Upper lobe of right lung (tissue), 1 donor: ENCODE data around the gene GOLGA6L1. TPM values are rescaled to one million over a fixed set of nuclear protein-coding genes. Genes with fewer than 3 reads are reported as not detected.
A peak's percentile ranks its signal among the peaks of the same experiment; 100 is the strongest.
"Not testable (repeated sequence)": the region's sequence is repeated elsewhere in the genome, so short reads cannot be mapped to it uniquely, and the experiment has no call there.

Source experiments
- ATAC-seq: fragments of 200-7000 bp; cut with Tn5 transposase; one replicate; pipeline ENCODE4 v1.9.1; 2020; ENCODE audit warnings: mild to moderate bottlenecking, moderate library complexity
- DNase-seq: peaks from one replicate; pipeline ENCODE4 v3.0.0-alpha.2; 2020
- H3K27ac ChIP-seq: fragments of 200-600 bp; one replicate; pipeline ENCODE4 v1.8.0; 2022
- H3K27me3 ChIP-seq: fragments of 200-600 bp; one replicate; pipeline ENCODE4 v1.8.0; 2022; ENCODE audit warnings: mild to moderate bottlenecking
- H3K36me3 ChIP-seq: fragments of 200-600 bp; one replicate; pipeline ENCODE4 v1.8.0; 2022
- H3K4me1 ChIP-seq: fragments of 200-600 bp; one replicate; pipeline ENCODE4 v1.8.0; 2022
- H3K4me3 ChIP-seq: fragments of 200-600 bp; one replicate; pipeline ENCODE4 v1.8.0; 2022; ENCODE audit warnings: mild to moderate bottlenecking
- H3K9me3 ChIP-seq: fragments of 200-600 bp; one replicate; pipeline ENCODE4 v1.8.0; 2022
- intact Hi-C: fragments of 100-400 bp; cut with DNase I; formaldehyde crosslinking; loops from one replicate; pipeline ENCODE4 v1.11.0; 2022
- total RNA-seq: library from RNA; stranded (reverse); fragmentation: NEBNext Ultra II Directional; extraction: Animal tissue kit (Norgen Biotek cat#: 25700); gene quantifications from one replicate; pipeline ENCODE4 v1.2.1, GENCODE V29; 2021
- TF ChIP-seq, protein P1 (sequence below): fragments of 200-600 bp; IDR thresholded peaks from one replicate; pipeline ENCODE4 v1.8.0; 2022; ENCODE audit warnings: antibody characterized with exemption
- donor health status: DM: no; HTN: yes; CAD: no; lungs with severe emphysema.

GOLGA6L1 gene
- total RNA-seq, 1 donor from 2014 or later, result not detected

DNA sequence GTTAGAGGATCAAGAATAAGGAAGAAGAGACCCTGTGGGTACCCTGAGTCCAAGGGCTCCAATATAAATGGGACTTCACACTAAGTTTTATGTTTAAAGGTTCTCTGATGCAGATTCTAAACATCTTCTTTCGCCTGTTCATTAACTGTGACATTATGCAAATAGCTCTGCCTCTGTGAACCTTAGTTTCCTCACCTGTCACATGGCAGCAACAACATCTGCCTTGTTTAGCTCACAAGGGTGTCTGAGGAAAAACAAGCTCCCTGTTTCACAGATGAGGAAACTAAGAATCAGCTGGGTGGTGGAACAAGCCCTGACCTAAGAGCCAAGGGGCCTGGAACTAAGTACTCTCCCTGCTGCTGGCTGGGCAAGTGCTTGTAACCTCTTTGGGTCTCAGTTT is 40.8 kb downstream of the GOLGA6L1 start:
- TF ChIP-seq, protein P1, sequence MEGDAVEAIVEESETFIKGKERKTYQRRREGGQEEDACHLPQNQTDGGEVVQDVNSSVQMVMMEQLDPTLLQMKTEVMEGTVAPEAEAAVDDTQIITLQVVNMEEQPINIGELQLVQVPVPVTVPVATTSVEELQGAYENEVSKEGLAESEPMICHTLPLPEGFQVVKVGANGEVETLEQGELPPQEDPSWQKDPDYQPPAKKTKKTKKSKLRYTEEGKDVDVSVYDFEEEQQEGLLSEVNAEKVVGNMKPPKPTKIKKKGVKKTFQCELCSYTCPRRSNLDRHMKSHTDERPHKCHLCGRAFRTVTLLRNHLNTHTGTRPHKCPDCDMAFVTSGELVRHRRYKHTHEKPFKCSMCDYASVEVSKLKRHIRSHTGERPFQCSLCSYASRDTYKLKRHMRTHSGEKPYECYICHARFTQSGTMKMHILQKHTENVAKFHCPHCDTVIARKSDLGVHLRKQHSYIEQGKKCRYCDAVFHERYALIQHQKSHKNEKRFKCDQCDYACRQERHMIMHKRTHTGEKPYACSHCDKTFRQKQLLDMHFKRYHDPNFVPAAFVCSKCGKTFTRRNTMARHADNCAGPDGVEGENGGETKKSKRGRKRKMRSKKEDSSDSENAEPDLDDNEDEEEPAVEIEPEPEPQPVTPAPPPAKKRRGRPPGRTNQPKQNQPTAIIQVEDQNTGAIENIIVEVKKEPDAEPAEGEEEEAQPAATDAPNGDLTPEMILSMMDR, result no peak
- ATAC-seq, result no peak
- intact Hi-C loops, result no loop called here

GRCh38 chr15:23083115-23083514 is 53.5 kb downstream of the GOLGA6L1 start:
- Histone ChIP-seq H3K4me1 (no peaks in the 10 kb centered on the region), H3K27ac (no peak overlapping the region), H3K27me3 (no peaks in the 10 kb centered on the region), H3K36me3 (no peaks in the 10 kb centered on the region), H3K4me3 (no peak overlapping the region), H3K9me3 (no peaks in the 10 kb centered on the region)
- intact Hi-C loops, result no loop called here
- TF ChIP-seq, protein P1, result no peak
- ATAC-seq, result peak; percentile 17
- no peak for DNase-seq

More for the DNA sequence above, 40.8 kb downstream of the GOLGA6L1 start:
- Histone ChIP-seq H3K9me3 (no peaks in the 10 kb centered on the region), H3K36me3 (no peaks in the 10 kb centered on the region), H3K27ac (no peak overlapping the region), H3K4me3 (no peak overlapping the region), H3K4me1 (no peaks in the 10 kb centered on the region), H3K27me3 (no peaks in the 10 kb centered on the region)
- DNase-seq, result no peak

GRCh38 chr15:23081996-23082737 is 54.5 kb downstream of the GOLGA6L1 start:
- H3K27me3 ChIP-seq, DNase-seq, H3K4me1 ChIP-seq, intact Hi-C loops, H3K27ac ChIP-seq, H3K36me3 ChIP-seq, H3K4me3 ChIP-seq, H3K9me3 ChIP-seq, ATAC-seq: not testable (repeated sequence)

DNA sequence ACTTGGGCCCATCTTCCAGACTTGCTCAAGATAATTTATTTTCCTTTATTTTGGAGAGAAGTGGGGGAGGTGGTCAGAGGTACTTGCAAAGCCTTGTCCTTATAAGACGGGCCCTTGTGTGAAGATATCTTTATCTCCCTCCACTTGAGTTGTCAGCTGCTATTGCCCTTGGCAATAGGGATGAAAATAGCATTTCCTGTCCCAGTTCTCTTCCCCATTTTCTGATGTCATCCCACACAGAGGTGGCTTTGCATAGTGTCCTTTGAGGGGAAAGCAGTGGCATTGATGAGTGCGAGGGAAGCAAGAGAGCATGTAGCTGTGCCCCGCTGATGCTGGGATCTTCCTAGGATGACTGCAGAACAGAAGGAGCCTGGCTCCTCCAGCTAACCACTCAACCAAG is 55.4 kb downstream of the GOLGA6L1 start:
- H3K4me3 ChIP-seq, result no peak overlapping the region
- no peak for ATAC-seq

GRCh38 chr15:23079766-23080165 is 56.9 kb downstream of the GOLGA6L1 start:
- Histone ChIP-seq H3K27me3 (no peaks in the 10 kb centered on the region), H3K27ac (no peak overlapping the region), H3K9me3 (no peaks in the 10 kb centered on the region), H3K36me3 (no peaks in the 10 kb centered on the region), H3K4me1 (no peaks in the 10 kb centered on the region), H3K4me3 (no peak overlapping the region)
- intact Hi-C loops, result no loop called here
- ATAC-seq (no peak), DNase-seq (no peak)
- TF ChIP-seq, protein P1, result no peak

More for the DNA sequence above, 55.4 kb downstream of the GOLGA6L1 start:
- Histone ChIP-seq H3K9me3 (no peaks in the 10 kb centered on the region), H3K36me3 (no peaks in the 10 kb centered on the region), H3K27ac (no peak overlapping the region), H3K4me1 (no peaks in the 10 kb centered on the region), H3K27me3 (no peaks in the 10 kb centered on the region)
- DNase-seq, result no peak
- TF ChIP-seq, protein P1, result no peak
- intact Hi-C loops, result no loop called here

Other genes with a start within 250 kb of the GOLGA6L1 start
- gene CYFIP1, start 156.5 kb downstream of the GOLGA6L1 start, total RNA-seq, result 139 TPM
- 19.2 TPM for gene TUBGCP5, start 97.3 kb downstream of the GOLGA6L1 start, total RNA-seq
- gene GOLGA6L26, start 197.4 kb upstream of the GOLGA6L1 start, total RNA-seq, result not detected
- gene GOLGA8S, start 217.9 kb upstream of the GOLGA6L1 start, total RNA-seq, result 0.20 TPM